ENCODE data around the gene AHNAK. TPM values are rescaled to one million over a fixed set of nuclear protein-coding genes. Genes with fewer than 3 reads are reported as not detected.

Gene AHNAK
- total RNA-seq, 1 donor from 2014 or later, result 27.2 TPM

GRCh38 chr11:62546929-62547625, 471 bp upstream of the AHNAK start:
- no peak for TF ChIP-seq CTCF (IDR thresholded peaks at IDR 0.05; ENCODE audit: unreplicated experiment)
- no peaks in the 10 kb centered on the region for H3K36me3 Mint-ChIP-seq (ENCODE audit: insufficient read depth)
- peaks cover 33% of the 10 kb centered on the region for H3K4me1 Mint-ChIP-seq (ENCODE audit: low read depth)
- no peak for DNase-seq (ENCODE audit: low spot score, unreplicated experiment)
- peaks cover 46% of the 10 kb centered on the region for H3K27me3 Mint-ChIP-seq
- no peaks in the 10 kb centered on the region for H3K9me3 Mint-ChIP-seq (ENCODE audit: low read depth)
- peak overlapping the region; percentile 72 for H3K4me3 Mint-ChIP-seq (ENCODE audit: low read depth)
- peak overlapping the region; percentile 88 for H3K27ac Mint-ChIP-seq

GRCh38 chr11:62545437-62546243, 966 bp downstream of the AHNAK start:
- Mint-ChIP-seq H3K27ac (peak overlapping the region; percentile 89), H3K4me1 (ENCODE audit: low read depth) (peaks cover 35% of the 10 kb centered on the region), H3K4me3 (ENCODE audit: low read depth) (peak overlapping the region; percentile 82), H3K9me3 (ENCODE audit: low read depth) (no peaks in the 10 kb centered on the region), H3K27me3 (peaks cover 46% of the 10 kb centered on the region), H3K36me3 (ENCODE audit: insufficient read depth) (no peaks in the 10 kb centered on the region)
- DNase-seq (ENCODE audit: low spot score, unreplicated experiment), result peak; percentile 47
- no peak for TF ChIP-seq CTCF (IDR thresholded peaks at IDR 0.05; ENCODE audit: unreplicated experiment)

GRCh38 chr11:62544581-62545436, 1.8 kb downstream of the AHNAK start:
- Mint-ChIP-seq H3K27ac (peak overlapping the region; percentile 64), H3K27me3 (peaks cover 46% of the 10 kb centered on the region), H3K9me3 (ENCODE audit: low read depth) (no peaks in the 10 kb centered on the region), H3K4me3 (ENCODE audit: low read depth) (peak overlapping the region; percentile 82), H3K36me3 (ENCODE audit: insufficient read depth) (no peaks in the 10 kb centered on the region), H3K4me1 (ENCODE audit: low read depth) (peaks cover 34% of the 10 kb centered on the region)
- TF ChIP-seq CTCF (IDR thresholded peaks at IDR 0.05; ENCODE audit: unreplicated experiment), result peak; percentile 16
- DNase-seq (ENCODE audit: low spot score, unreplicated experiment), result no peak

GRCh38 chr11:62543680-62544444, 2.7 kb downstream of the AHNAK start:
- peaks cover 32% of the 10 kb centered on the region for H3K4me1 Mint-ChIP-seq (ENCODE audit: low read depth)

More at GRCh38 chr11:62543680-62544444, 2.7 kb downstream of the AHNAK start:
- H3K36me3 Mint-ChIP-seq (ENCODE audit: insufficient read depth), result no peaks in the 10 kb centered on the region
- no peak for TF ChIP-seq CTCF (IDR thresholded peaks at IDR 0.05; ENCODE audit: unreplicated experiment)
- H3K27ac Mint-ChIP-seq, result no peak overlapping the region
- H3K27me3 Mint-ChIP-seq, result peaks cover 46% of the 10 kb centered on the region
- DNase-seq (ENCODE audit: low spot score, unreplicated experiment), result no peak
- no peak overlapping the region for H3K4me3 Mint-ChIP-seq (ENCODE audit: low read depth)
- no peaks in the 10 kb centered on the region for H3K9me3 Mint-ChIP-seq (ENCODE audit: low read depth)

Data from progenitor cell of endocrine pancreas (in vitro differentiated cells).